GM23248 (cell line): ENCODE data around the gene NMRK2.

Experiments
- EZH2 ChIP-seq: fragments of 200-600 bp; sonication (generic); IDR thresholded peaks from 2 replicates; pipeline ENCODE4 v1.6.1; 2018; ENCODE audit warnings: antibody characterized with exemption, mild to moderate bottlenecking; ENCODE audit not compliant: insufficient read depth, poor library complexity, severe bottlenecking
- EZH2phosphoT487 ChIP-seq: fragments of 200-600 bp; sonication (generic); IDR thresholded peaks from 2 replicates; pipeline ENCODE4 v1.6.1; 2018; ENCODE audit warnings: antibody characterized with exemption, moderate library complexity, mild to moderate bottlenecking, low read depth; ENCODE audit not compliant: insufficient read depth

DNA sequence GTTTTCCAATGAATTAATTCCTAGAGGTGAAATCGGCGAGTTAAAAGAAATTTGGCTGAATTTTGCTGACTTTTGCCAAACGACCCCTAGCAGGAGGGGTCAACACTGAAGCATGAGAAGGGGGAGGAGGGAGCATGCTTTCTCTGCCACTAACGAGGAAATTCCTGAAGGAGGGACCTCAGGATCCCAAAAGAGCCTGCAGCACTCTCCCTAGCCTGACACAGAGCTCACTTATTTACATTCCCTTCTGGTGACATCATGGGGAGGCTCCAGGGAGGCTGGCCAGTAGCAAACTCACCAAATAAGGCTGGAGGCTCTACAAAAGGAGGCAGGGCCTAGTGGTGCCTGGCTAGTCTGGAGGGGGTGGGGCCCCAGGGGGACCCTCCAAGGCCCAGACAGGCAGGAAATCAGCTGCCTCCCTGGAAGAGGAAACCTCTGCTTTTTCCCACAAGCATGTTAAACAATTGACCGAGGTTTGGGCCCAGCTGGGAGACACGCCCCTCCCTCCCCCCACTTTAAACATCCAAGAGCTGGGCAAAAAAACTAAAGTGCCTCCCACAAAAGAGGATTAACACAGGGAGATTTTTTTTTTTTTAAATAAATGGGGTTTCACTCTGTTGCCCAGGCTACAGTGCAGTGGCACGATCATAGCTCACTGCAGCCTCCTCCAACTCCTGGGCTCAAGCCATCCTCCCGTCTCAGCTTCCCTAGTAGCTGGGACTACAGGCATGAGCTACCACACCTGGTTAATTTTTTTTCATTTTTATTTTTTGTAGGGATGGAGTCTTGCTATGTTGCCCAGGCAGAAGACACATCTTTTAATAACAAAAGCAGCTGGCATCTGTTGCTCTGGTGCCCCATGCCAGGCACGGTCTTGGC is 35.9 kb downstream of the NMRK2 start:
- TF ChIP-seq EZH2, result no peak
- TF ChIP-seq EZH2phosphoT487, result no peak
